Panc1 (cell line): ENCODE data around the gene PLCB1. TPM values are rescaled to one million over a fixed set of nuclear protein-coding genes. Genes with fewer than 3 reads are reported as not detected.

ENCODE experiments used
- ATAC-seq: fragments of 200-7000 bp; cut with Tn5 transposase; 2 replicates; pipeline ENCODE4 v1.9.1; 2020; ENCODE audit warnings: mild to moderate bottlenecking, moderate library complexity
- BruUV-seq: library from RNA; stranded (reverse); fragments of 400-500 nt; replicated peaks from 2 replicates; lab custom pipeline; 2021; lab: Mats Ljungman, UMichigan
- CTCF ChIA-PET: fragments of 300-600 bp; sonication (Branson Sonifier 250); formaldehyde crosslinking; loops from one replicate; lab custom pipeline; 2022; ENCODE audit warnings: antibody characterized with exemption; lab: Charles Lee
- POLR2A ChIA-PET: fragments of 300-600 bp; sonication (Branson Sonifier 250); formaldehyde crosslinking; loops from one replicate; lab custom pipeline; 2022; ENCODE audit warnings: antibody characterized with exemption; lab: Charles Lee
- DNase-seq: peaks from one replicate; pipeline ENCODE4 v3.0.0-alpha.2; 2010; ENCODE audit warnings: low read depth, low spot score
- H3K27ac ChIP-seq: 2 replicates; pipeline ENCODE4 v1.5.1; 2011; ENCODE audit warnings: mild to moderate bottlenecking, low read length, inconsistent platforms
- H3K27me3 ChIP-seq: fragments of 200-500 bp; sonication (Bioruptor generic); 2 replicates; pipeline ENCODE4 v1.6.0; 2014; ENCODE audit warnings: low read length, inconsistent platforms; ENCODE audit not compliant: control insufficient read depth, insufficient read depth
- H3K36me3 ChIP-seq: fragments of 200-500 bp; sonication (Bioruptor generic); 2 replicates; pipeline ENCODE4 v1.5.1; 2014; ENCODE audit warnings: inconsistent platforms, mild to moderate bottlenecking, low read length, moderate library complexity; ENCODE audit not compliant: control insufficient read depth, insufficient read depth
- H3K4me1 ChIP-seq: 2 replicates; pipeline ENCODE4 v1.5.1; 2011; ENCODE audit warnings: inconsistent platforms, mild to moderate bottlenecking, low read length, moderate library complexity; ENCODE audit not compliant: control insufficient read depth, insufficient read depth
- H3K4me3 ChIP-seq, 2 experiments: 2 replicates each; pipeline ENCODE4 v1.5.1; 2011 to 2012; ENCODE audit warnings: low read depth in 2 of 2, low read length in 2 of 2, mild to moderate bottlenecking in 2 of 2, inconsistent platforms in 1 of 2, moderate library complexity in 1 of 2
- H3K9me3 ChIP-seq: fragments of 200-500 bp; sonication (Bioruptor generic); 2 replicates; pipeline ENCODE4 v1.5.1; 2014; ENCODE audit warnings: low read depth, mild to moderate bottlenecking, inconsistent platforms, low read length, moderate library complexity; ENCODE audit not compliant: control insufficient read depth, insufficient read depth
- POLR2AphosphoS5 ChIP-seq: IDR thresholded peaks from 2 replicates; pipeline ENCODE4 v1.6.1; 2012; ENCODE audit warnings: mild to moderate bottlenecking, low read depth, low read length, moderate library complexity
- SIN3A ChIP-seq: IDR thresholded peaks from 2 replicates; pipeline ENCODE4 v1.6.1; 2012; ENCODE audit warnings: low read depth, mild to moderate bottlenecking, low read length, moderate library complexity, borderline replicate concordance; ENCODE audit not compliant: insufficient read depth
- TCF7L2 ChIP-seq: IDR thresholded peaks from 2 replicates; pipeline ENCODE4 v1.6.1; 2011; ENCODE audit warnings: mild to moderate bottlenecking, low read depth, low read length, inconsistent platforms
- in situ Hi-C: cut with HindIII; loops from 2 replicates; pipeline ENCODE4 v1.10.0; 2016; ENCODE audit warnings: low sequenced_read_pairs, low pct_unique_long_range_greater_than_20kb
- intact Hi-C: fragments of 100-400 bp; cut with micrococcal nuclease; formaldehyde crosslinking; loops from one replicate; pipeline ENCODE4 v1.10.0; 2022; ENCODE audit not compliant: unreplicated experiment
- total RNA-seq: library from RNA; stranded (reverse); gene quantifications from one replicate; pipeline ENCODE4 v1.2.1, GENCODE V29; 2021; ENCODE audit not compliant: unreplicated experiment
- TF ChIP-seq, protein P1 (sequence below): fragments of 450-650 bp; IDR thresholded peaks from 2 replicates; pipeline ENCODE4 v1.5.1; 2017; ENCODE audit warnings: mild to moderate bottlenecking
- TF ChIP-seq, protein P2 (sequence below), 2 experiments: IDR thresholded peaks; 2 replicates each; pipeline ENCODE4 v1.6.1; 2011 to 2012; ENCODE audit warnings: low read depth in 2 of 2, control low read depth in 1 of 2, low read length in 1 of 2, mild to moderate bottlenecking in 1 of 2, moderate library complexity in 1 of 2; ENCODE audit not compliant: insufficient read depth in 1 of 2

The PLCB1 gene
- total RNA-seq, 1 experiment from 2014 or later: 0.59 TPM

DNA sequence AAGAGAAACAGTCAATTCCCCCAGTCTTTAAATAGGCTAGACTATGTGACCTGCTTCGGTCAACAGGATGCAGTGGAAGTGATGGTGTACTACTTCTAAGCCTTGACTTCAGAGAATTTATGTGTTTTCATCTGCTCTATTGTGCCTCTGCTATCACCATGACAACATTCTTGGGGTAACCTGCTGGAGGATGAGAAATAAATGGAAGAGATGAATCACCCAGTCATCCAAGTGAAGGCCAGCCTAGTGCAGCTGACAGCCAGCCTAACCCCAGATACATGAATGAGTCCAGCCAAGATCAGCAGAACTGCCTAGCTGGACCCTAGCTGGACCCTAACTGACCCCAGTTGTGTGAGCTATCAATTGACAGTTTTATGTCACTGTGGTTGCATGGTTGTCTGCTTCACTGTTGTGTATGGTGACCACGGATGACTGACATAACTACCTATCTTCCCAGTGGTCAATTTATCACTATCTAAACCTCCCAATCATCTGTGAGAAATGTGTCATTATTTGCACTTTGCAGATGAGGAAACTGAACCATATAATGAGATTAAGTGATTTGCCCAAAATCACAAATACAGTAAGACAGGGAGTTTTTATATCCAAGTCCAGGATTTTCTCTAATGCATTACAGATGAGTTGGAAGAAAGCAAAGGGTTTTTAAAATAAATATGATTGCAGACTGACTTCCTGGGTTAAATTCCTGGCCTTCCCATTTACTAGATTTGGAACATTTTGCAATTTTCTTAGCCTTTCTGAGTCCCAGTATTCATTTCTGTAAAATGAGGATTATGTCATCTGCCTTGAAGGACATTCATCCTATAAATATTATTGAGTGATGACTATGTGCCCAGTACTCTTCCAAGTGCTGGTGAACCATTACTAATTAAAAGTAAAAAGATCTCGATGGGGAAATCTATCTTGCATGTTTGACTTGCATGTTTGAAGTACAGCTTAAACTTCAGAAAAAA is 800.4 kb downstream of the PLCB1 start:
- no peak for TF ChIP-seq SIN3A
- no peak for TF ChIP-seq POLR2AphosphoS5
- TF ChIP-seq, protein P1, sequence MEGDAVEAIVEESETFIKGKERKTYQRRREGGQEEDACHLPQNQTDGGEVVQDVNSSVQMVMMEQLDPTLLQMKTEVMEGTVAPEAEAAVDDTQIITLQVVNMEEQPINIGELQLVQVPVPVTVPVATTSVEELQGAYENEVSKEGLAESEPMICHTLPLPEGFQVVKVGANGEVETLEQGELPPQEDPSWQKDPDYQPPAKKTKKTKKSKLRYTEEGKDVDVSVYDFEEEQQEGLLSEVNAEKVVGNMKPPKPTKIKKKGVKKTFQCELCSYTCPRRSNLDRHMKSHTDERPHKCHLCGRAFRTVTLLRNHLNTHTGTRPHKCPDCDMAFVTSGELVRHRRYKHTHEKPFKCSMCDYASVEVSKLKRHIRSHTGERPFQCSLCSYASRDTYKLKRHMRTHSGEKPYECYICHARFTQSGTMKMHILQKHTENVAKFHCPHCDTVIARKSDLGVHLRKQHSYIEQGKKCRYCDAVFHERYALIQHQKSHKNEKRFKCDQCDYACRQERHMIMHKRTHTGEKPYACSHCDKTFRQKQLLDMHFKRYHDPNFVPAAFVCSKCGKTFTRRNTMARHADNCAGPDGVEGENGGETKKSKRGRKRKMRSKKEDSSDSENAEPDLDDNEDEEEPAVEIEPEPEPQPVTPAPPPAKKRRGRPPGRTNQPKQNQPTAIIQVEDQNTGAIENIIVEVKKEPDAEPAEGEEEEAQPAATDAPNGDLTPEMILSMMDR: no peak
- TF ChIP-seq TCF7L2: no peak
- TF ChIP-seq, protein P2, sequence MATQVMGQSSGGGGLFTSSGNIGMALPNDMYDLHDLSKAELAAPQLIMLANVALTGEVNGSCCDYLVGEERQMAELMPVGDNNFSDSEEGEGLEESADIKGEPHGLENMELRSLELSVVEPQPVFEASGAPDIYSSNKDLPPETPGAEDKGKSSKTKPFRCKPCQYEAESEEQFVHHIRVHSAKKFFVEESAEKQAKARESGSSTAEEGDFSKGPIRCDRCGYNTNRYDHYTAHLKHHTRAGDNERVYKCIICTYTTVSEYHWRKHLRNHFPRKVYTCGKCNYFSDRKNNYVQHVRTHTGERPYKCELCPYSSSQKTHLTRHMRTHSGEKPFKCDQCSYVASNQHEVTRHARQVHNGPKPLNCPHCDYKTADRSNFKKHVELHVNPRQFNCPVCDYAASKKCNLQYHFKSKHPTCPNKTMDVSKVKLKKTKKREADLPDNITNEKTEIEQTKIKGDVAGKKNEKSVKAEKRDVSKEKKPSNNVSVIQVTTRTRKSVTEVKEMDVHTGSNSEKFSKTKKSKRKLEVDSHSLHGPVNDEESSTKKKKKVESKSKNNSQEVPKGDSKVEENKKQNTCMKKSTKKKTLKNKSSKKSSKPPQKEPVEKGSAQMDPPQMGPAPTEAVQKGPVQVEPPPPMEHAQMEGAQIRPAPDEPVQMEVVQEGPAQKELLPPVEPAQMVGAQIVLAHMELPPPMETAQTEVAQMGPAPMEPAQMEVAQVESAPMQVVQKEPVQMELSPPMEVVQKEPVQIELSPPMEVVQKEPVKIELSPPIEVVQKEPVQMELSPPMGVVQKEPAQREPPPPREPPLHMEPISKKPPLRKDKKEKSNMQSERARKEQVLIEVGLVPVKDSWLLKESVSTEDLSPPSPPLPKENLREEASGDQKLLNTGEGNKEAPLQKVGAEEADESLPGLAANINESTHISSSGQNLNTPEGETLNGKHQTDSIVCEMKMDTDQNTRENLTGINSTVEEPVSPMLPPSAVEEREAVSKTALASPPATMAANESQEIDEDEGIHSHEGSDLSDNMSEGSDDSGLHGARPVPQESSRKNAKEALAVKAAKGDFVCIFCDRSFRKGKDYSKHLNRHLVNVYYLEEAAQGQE (IDR thresholded peaks at IDR 0.05; ENCODE audit: insufficient read depth in 1 of 2, low read depth in 2 of 2, low read length in 1 of 2): no peak
- POLR2A ChIA-PET: no interaction called here
- Histone ChIP-seq H3K27ac (no peak overlapping the region), H3K4me1 (no peaks in the 10 kb centered on the region), H3K9me3 (no peaks in the 10 kb centered on the region), H3K36me3 (no peaks in the 10 kb centered on the region), H3K4me3 (no peak overlapping the region), H3K27me3 (no peaks in the 10 kb centered on the region)
- CTCF ChIA-PET: no interaction called here
- DNase-seq: no peak
- intact Hi-C loops (no loop called here), in situ Hi-C loops (no loop called here)
- no peak for ATAC-seq
- BruUV-seq: no TSS peak

DNA sequence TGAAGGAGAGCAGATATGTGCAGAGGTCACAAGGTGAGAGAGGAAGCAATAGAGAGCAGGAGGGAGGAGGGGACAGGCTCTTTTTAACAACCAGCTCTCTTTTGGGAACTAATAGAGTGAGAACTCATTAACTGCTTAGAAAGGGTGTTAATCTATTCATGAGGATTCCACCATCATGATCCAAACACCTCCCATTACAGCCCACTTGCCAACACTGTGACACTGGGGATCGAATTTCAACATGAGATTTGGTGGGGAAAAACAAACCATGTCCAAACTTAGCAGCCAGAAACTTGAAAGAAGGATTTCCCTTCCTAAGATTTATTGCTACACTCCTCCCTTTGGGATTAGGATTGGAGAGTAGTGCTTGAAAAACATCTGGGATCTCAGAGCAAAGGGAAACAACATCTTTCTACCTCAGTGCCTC is 801.3 kb downstream of the PLCB1 start:
- Histone ChIP-seq H3K36me3 (no peaks in the 10 kb centered on the region), H3K27ac (no peak overlapping the region), H3K4me1 (no peaks in the 10 kb centered on the region), H3K4me3 (no peak overlapping the region), H3K9me3 (no peaks in the 10 kb centered on the region), H3K27me3 (no peaks in the 10 kb centered on the region)
- ATAC-seq (no peak), DNase-seq (no peak)
- in situ Hi-C loops (no loop called here), intact Hi-C loops (no loop called here)
- no TSS peak for BruUV-seq
- POLR2A ChIA-PET: no interaction called here
- CTCF ChIA-PET: no interaction called here
- TF ChIP-seq, protein P1: no peak
- no peak for TF ChIP-seq SIN3A
- TF ChIP-seq POLR2AphosphoS5: no peak
- TF ChIP-seq, protein P2 (IDR thresholded peaks at IDR 0.05; ENCODE audit: insufficient read depth in 1 of 2, low read depth in 2 of 2, low read length in 1 of 2): no peak
- TF ChIP-seq TCF7L2: no peak
